ENCODE results near the gene DMTF1.

- TF ChIP-seq GTF3C2 (IDR thresholded peaks at IDR 0.05; ENCODE audit: borderline replicate concordance, extremely low read depth, insufficient read length) (no peak), MAX (CRISPR knock-in tag; IDR thresholded peaks at IDR 0.05) (no peak), CHD4 (IDR thresholded peaks at IDR 0.05; ENCODE audit: insufficient read depth, insufficient replicate concordance, low read depth, low read length, poor library complexity, severe bottlenecking) (no peak), KDM1A (IDR thresholded peaks at IDR 0.05) (no peak)
Measured at GRCh38 chr7:87204933-87205332, 52.7 kb downstream of the DMTF1 start.

Data from K562 (cell line).